Keratinocyte (primary cell): ENCODE measurements around the gene FAM83B. TPM values are rescaled to one million over a fixed set of nuclear protein-coding genes. Genes with fewer than 3 reads are reported as not detected.
"Not testable (repeated sequence)": the region's sequence is repeated elsewhere in the genome, so short reads cannot be mapped to it uniquely, and the experiment has no call there.

Experiments
- DNase-seq: peaks from one replicate; pipeline ENCODE4 v3.0.0-alpha.2; 2011; ENCODE audit warnings: low read depth, missing footprints, low spot score
- FAIRE-seq: peaks from 2 replicates; lab custom pipeline; 2011; peaks lifted over from hg19 to GRCh38; lab: Jason Lieb, UNC
- H2AFZ ChIP-seq: 2 replicates; pipeline ENCODE4 v1.6.0; 2012; ENCODE audit warnings: low read length, control low read depth, inconsistent platforms; ENCODE audit not compliant: control insufficient read depth
- H3K27ac ChIP-seq: 2 replicates; pipeline ENCODE4 v1.5.1; 2011; ENCODE audit warnings: low read length; ENCODE audit not compliant: control insufficient read depth, insufficient read depth
- H3K27me3 ChIP-seq: 3 replicates; pipeline ENCODE4 v1.6.0; 2011; ENCODE audit warnings: low read length; ENCODE audit not compliant: control insufficient read depth, insufficient read depth; ENCODE audit errors: extremely low read depth
- H3K36me3 ChIP-seq, 2 experiments: 2 replicates in 1 of 2; 3 replicates in 1 of 2; pipeline ENCODE4 v1.5.1; 2011; ENCODE audit warnings: low read length in 2 of 2, mild to moderate bottlenecking in 1 of 2; ENCODE audit not compliant: control insufficient read depth in 2 of 2, insufficient read depth in 2 of 2; ENCODE audit errors: extremely low read depth in 1 of 2
- H3K4me1 ChIP-seq: 3 replicates; pipeline ENCODE4 v1.5.1; 2011; ENCODE audit warnings: low read length; ENCODE audit not compliant: control insufficient read depth, insufficient read depth; ENCODE audit errors: extremely low read depth
- H3K4me2 ChIP-seq: 3 replicates; pipeline ENCODE4 v1.6.0; 2011; ENCODE audit warnings: low read depth, low read length; ENCODE audit not compliant: control insufficient read depth, insufficient read depth; ENCODE audit errors: extremely low read depth
- H3K4me3 ChIP-seq, 3 experiments: fragments of 200-600 bp in 1 of 3; sonication (generic) in 1 of 3; 2 replicates in 2 of 3; 3 replicates in 1 of 3; pipeline ENCODE4 v1.5.1; 2011 to 2016; ENCODE audit warnings: low read length in 3 of 3, mild to moderate bottlenecking in 3 of 3, control low read depth in 2 of 3, inconsistent platforms in 1 of 3, low read depth in 1 of 3, mixed read lengths in 1 of 3, mixed run types in 1 of 3, moderate library complexity in 1 of 3; ENCODE audit not compliant: control insufficient read depth in 2 of 3, insufficient read depth in 2 of 3; ENCODE audit errors: extremely low read depth in 1 of 3
- H3K79me2 ChIP-seq: 2 replicates; pipeline ENCODE4 v1.6.0; 2012; ENCODE audit warnings: low read length; ENCODE audit not compliant: control insufficient read depth, insufficient read depth
- H3K9ac ChIP-seq: 3 replicates; pipeline ENCODE4 v1.6.0; 2011; ENCODE audit warnings: low read length; ENCODE audit not compliant: control insufficient read depth, insufficient read depth; ENCODE audit errors: extremely low read depth
- H3K9me1 ChIP-seq: 3 replicates; pipeline ENCODE4 v1.6.0; 2011; ENCODE audit warnings: low read length; ENCODE audit not compliant: control insufficient read depth, insufficient read depth; ENCODE audit errors: extremely low read depth
- H3K9me3 ChIP-seq: 2 replicates; pipeline ENCODE4 v1.5.1; 2012; ENCODE audit warnings: low read depth, low read length; ENCODE audit not compliant: control insufficient read depth
- H4K20me1 ChIP-seq: 3 replicates; pipeline ENCODE4 v1.6.0; 2011; ENCODE audit warnings: low read length; ENCODE audit not compliant: control insufficient read depth, insufficient read depth; ENCODE audit errors: extremely low read depth
- EZH2 ChIP-seq: IDR thresholded peaks from one replicate; pipeline ENCODE4 v1.6.1; 2012; ENCODE audit warnings: inconsistent platforms, mild to moderate bottlenecking, low read length, moderate library complexity
- dilution Hi-C: fragments of 300-500 bp; cut with MboI; formaldehyde crosslinking; loops from one replicate; pipeline ENCODE4 v1.7.0; 2020; ENCODE audit warnings: low sequenced_read_pairs; ENCODE audit not compliant: extremely low pct_ligation_motif_present
- polyA plus RNA-seq, 5 experiments: library from polyadenylated mRNA; depleted of rRNA in 3 of 5; stranded (reverse) in 3 of 5; stranded (forward) in 1 of 5; unstranded in 1 of 5; fragments of >200 nt; gene quantifications; 1 replicate in 1 of 5; 2 replicates in 3 of 5; 3 replicates in 1 of 5; pipeline versions ENCODE4 v1.2.1 to v1.2.3, GENCODE V29; 2011 to 2012; ENCODE audit warnings: missing spikeins in 2 of 5, low read depth in 1 of 5, low replicate concordance in 1 of 5
- TF ChIP-seq, protein P1 (sequence below), 3 experiments: IDR thresholded peaks in 1 of 3; conservative IDR thresholded peaks in 1 of 3; optimal IDR thresholded peaks in 1 of 3; 2 replicates in 2 of 3; 3 replicates in 1 of 3; pipeline versions ENCODE3 to v1.5.1; 2011; ENCODE audit warnings: low read length in 3 of 3, mild to moderate bottlenecking in 3 of 3, moderate library complexity in 2 of 3, control low read depth in 1 of 3, inconsistent platforms in 1 of 3; ENCODE audit not compliant: insufficient read depth in 2 of 3; ENCODE audit errors: extremely low read depth in 1 of 3

The FAM83B gene
- polyA plus RNA-seq, 1 donor (not counting 4 experiments of a cell fraction or from before 2014, with no cell fraction given) = 30.3 TPM

DNA sequence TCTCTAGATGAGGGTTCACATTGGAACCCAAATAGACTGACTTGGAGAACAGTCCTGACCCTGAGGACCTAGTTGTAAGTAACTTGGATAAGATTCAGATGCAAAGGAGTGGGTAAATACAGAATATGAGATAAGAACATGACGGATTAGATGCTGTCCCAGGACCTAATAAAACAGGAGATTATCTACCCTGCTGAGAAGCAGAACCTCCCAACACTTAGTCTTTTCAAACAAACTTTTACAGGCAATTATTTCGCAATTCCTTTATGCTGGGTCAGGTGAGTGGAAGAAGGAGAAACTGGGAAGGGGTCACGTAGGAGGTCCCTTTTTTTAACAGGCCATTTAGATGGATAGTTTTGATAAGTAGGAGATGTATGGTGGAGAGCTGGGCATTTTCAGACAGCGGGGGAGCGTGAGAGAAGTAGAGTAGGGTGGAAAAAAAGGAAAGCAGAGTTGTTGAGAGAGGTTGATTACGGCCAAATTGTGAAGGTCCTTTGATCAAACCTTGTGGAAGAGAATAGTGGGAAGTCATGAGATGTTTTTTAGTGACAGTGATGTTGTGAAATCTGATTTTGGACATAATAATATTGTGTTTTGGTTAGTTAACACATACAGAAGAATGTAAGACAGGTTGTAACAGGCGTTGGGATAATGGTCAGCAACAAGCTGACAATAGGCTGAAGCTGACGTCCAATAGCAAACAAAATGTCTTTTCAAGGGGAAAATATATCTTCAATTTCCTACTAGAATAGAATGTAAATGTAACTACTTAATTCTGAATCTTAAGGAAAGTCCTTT lies 32.8 kb downstream of the FAM83B start:
- FAIRE-seq = peak; percentile 44
- no peak overlapping the region for H3K9ac ChIP-seq
- H3K27ac ChIP-seq = peak overlapping the region; percentile 11
- H3K4me1 ChIP-seq = peaks cover 36% of the 10 kb centered on the region
- H2AFZ ChIP-seq = no peak overlapping the region
- H3K4me2 ChIP-seq = no peak overlapping the region
- dilution Hi-C loops = no loop called here
- no peak for DNase-seq
- H4K20me1 ChIP-seq = peaks cover 3% of the 10 kb centered on the region
- H3K79me2 ChIP-seq = peaks cover 87% of the 10 kb centered on the region
- no peak overlapping the region for H3K4me3 ChIP-seq
- TF ChIP-seq, protein P1, sequence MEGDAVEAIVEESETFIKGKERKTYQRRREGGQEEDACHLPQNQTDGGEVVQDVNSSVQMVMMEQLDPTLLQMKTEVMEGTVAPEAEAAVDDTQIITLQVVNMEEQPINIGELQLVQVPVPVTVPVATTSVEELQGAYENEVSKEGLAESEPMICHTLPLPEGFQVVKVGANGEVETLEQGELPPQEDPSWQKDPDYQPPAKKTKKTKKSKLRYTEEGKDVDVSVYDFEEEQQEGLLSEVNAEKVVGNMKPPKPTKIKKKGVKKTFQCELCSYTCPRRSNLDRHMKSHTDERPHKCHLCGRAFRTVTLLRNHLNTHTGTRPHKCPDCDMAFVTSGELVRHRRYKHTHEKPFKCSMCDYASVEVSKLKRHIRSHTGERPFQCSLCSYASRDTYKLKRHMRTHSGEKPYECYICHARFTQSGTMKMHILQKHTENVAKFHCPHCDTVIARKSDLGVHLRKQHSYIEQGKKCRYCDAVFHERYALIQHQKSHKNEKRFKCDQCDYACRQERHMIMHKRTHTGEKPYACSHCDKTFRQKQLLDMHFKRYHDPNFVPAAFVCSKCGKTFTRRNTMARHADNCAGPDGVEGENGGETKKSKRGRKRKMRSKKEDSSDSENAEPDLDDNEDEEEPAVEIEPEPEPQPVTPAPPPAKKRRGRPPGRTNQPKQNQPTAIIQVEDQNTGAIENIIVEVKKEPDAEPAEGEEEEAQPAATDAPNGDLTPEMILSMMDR (optimal IDR thresholded peaks at IDR 0.05 in 1 of 3, IDR thresholded peaks at IDR 0.05 in 1 of 3, conservative IDR thresholded peaks at IDR 0.05 in 1 of 3; ENCODE audit: extremely low read depth in 1 of 3, insufficient read depth in 2 of 3, low read length in 3 of 3) = no peak
- no peak for TF ChIP-seq EZH2
- no peaks in the 10 kb centered on the region for H3K27me3 ChIP-seq
- H3K36me3 ChIP-seq = peaks cover 2 to 9% of the 10 kb centered on the region in 2 experiments
- no peaks in the 10 kb centered on the region for H3K9me3 ChIP-seq
- no peaks in the 10 kb centered on the region for H3K9me1 ChIP-seq

DNA sequence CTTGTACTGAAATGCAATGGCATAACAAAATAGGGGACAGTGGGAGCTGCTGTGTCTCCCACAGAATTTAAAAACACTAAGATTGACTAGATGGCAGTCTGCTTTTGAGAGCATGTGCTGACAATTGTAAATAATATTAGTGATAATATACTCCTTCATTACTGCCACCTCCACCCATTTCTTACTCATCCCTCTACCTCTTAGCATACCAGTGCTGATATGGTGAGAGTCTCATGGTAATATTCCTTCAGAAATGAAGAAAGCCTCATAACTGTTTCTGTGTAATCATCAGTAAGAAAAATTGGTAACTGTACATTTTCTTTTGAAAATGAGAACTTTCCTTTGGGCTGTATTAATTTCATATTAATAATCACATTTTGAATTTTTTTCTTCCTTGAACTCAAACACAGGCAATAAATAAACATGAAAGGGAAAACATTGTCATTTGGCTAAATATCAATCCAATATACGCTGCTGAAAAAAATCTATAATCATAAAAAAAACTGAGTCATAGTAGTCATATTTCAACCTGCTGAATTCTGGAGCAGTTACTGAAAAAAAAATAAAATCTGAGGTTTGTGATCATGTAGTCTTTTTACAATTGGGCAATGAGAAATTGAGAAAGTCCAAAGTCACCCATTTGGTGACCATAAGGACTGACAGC lies 34.6 kb downstream of the FAM83B start:
- Histone ChIP-seq H3K27me3 (no peaks in the 10 kb centered on the region), H3K4me2 (no peak overlapping the region), H3K9me3 (no peaks in the 10 kb centered on the region), H3K4me1 (peaks cover 22% of the 10 kb centered on the region), H3K9ac (no peak overlapping the region), H3K9me1 (no peaks in the 10 kb centered on the region), H3K27ac (peak overlapping the region; percentile 12), H3K4me3 (no peak overlapping the region), H3K36me3 (peaks cover 2 to 5% of the 10 kb centered on the region in 2 experiments), H3K79me2 (peaks cover 87% of the 10 kb centered on the region), H2AFZ (no peak overlapping the region), H4K20me1 (peaks cover 3% of the 10 kb centered on the region)
- no peak for DNase-seq
- dilution Hi-C loops = no loop called here
- FAIRE-seq = no peak
- TF ChIP-seq EZH2 = no peak
- TF ChIP-seq, protein P1 (optimal IDR thresholded peaks at IDR 0.05 in 1 of 3, IDR thresholded peaks at IDR 0.05 in 1 of 3, conservative IDR thresholded peaks at IDR 0.05 in 1 of 3; ENCODE audit: extremely low read depth in 1 of 3, insufficient read depth in 2 of 3, low read length in 3 of 3) = no peak

DNA sequence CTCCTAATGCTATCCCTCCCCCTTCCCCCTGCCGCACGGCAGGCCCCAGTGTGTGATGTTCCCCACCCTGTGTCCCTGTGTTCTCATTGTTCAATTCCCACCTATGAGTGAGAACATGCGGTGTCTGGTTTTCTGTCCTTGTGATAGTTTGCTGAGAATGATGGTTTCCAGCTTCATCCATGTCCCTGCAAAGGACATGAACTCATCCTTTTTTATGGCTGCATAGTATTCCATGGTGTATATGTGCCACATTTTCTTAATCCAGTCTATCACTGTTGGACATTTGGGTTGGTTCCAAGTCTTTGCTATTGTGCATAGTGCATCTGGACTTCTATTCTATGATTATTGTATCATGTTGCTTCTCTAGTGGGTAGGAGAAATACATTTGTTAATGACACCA lies 35.3 kb downstream of the FAM83B start:
- dilution Hi-C loops = not testable (repeated sequence)

More for the DNA sequence above, 35.3 kb downstream of the FAM83B start:
- not testable (repeated sequence) for DNase-seq, H3K4me2 ChIP-seq, H4K20me1 ChIP-seq, H3K27me3 ChIP-seq, H3K9ac ChIP-seq, H3K4me3 ChIP-seq, H3K9me3 ChIP-seq, H3K36me3 ChIP-seq, H3K9me1 ChIP-seq, H3K27ac ChIP-seq, FAIRE-seq, H2AFZ ChIP-seq
- peaks cover 19% of the 10 kb centered on the region for H3K4me1 ChIP-seq
- H3K79me2 ChIP-seq = peaks cover 86% of the 10 kb centered on the region
